Measurements from ENCODE around the gene NTRK2.

DNA sequence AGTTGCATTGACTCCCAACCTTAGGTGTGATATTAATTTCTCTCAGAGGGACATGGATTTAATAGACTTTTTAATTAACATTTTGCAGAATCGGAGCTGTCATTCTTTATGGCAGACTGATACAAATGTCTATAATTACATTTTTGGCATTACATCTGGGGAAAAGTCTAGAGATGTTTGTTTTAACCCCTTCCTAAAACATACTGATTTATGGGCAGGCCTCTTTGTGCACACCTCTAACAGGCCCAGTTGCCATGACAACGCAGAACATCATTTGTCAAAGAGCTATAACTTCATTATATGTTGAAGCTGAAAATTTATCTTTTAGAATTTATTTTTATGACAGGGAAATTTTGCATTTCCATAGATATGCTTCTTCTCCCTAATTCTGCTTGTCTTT lies 158.5 kb downstream of the NTRK2 start:
- TF ChIP-seq, protein P1, sequence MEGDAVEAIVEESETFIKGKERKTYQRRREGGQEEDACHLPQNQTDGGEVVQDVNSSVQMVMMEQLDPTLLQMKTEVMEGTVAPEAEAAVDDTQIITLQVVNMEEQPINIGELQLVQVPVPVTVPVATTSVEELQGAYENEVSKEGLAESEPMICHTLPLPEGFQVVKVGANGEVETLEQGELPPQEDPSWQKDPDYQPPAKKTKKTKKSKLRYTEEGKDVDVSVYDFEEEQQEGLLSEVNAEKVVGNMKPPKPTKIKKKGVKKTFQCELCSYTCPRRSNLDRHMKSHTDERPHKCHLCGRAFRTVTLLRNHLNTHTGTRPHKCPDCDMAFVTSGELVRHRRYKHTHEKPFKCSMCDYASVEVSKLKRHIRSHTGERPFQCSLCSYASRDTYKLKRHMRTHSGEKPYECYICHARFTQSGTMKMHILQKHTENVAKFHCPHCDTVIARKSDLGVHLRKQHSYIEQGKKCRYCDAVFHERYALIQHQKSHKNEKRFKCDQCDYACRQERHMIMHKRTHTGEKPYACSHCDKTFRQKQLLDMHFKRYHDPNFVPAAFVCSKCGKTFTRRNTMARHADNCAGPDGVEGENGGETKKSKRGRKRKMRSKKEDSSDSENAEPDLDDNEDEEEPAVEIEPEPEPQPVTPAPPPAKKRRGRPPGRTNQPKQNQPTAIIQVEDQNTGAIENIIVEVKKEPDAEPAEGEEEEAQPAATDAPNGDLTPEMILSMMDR (IDR thresholded peaks at IDR 0.05) = no peak
- TF ChIP-seq POLR2AphosphoS5 (IDR thresholded peaks at IDR 0.05) (no peak), EP300 (IDR thresholded peaks at IDR 0.05) (no peak)

Data from gastroesophageal sphincter (tissue), 3 donors.